Brain microvascular endothelial cell (primary cell): Measurements from ENCODE around the gene LRRC8D.

Experiments used
- DNase-seq: peaks from one replicate; pipeline ENCODE4 v3.0.0-alpha.2; 2020
- H3K27ac ChIP-seq: fragments of 250-450 bp; sonication (Bioruptor Pico); 2 replicates; pipeline ENCODE4 v1.5.1; 2020; ENCODE audit warnings: mild to moderate bottlenecking, moderate library complexity
- H3K27me3 ChIP-seq: fragments of 250-450 bp; sonication (Bioruptor Pico); replicated peaks from 2 replicates; pipeline ENCODE4 v1.5.1; 2020; ENCODE audit warnings: mild to moderate bottlenecking
- H3K36me3 ChIP-seq: fragments of 250-450 bp; sonication (Bioruptor Pico); replicated peaks from 2 replicates; pipeline ENCODE4 v1.5.1; 2020; ENCODE audit warnings: mild to moderate bottlenecking
- H3K4me3 ChIP-seq: 2 replicates; pipeline ENCODE4 v1.5.1; 2011; ENCODE audit warnings: low read depth, mild to moderate bottlenecking, control low read depth, low read length, moderate library complexity
- CTCF ChIP-seq: IDR thresholded peaks from 2 replicates; pipeline ENCODE4 v1.5.1; 2011; ENCODE audit warnings: low read depth, mild to moderate bottlenecking, moderate library complexity, low read length, control low read depth, inconsistent platforms; ENCODE audit errors: missing control alignments
- in situ Hi-C: cut with HindIII; loops from 2 replicates; pipeline ENCODE4 v1.10.0; 2017; ENCODE audit warnings: low sequenced_read_pairs, low pct_ligation_motif_present

LRRC8D gene

GRCh38 chr1:89833183-89834082, 12.6 kb downstream of the LRRC8D start:
- Histone ChIP-seq H3K36me3 (no peaks in the 10 kb centered on the region), H3K4me3 (no peak overlapping the region), H3K27ac (no peak overlapping the region), H3K27me3 (no peaks in the 10 kb centered on the region)
- no peak for TF ChIP-seq CTCF
- DNase-seq: no peak
- in situ Hi-C loops: no loop called here

- Histone ChIP-seq H3K27me3 (no peaks in the 10 kb centered on the region), H3K27ac (no peak overlapping the region), H3K4me3 (no peak overlapping the region), H3K36me3 (no peaks in the 10 kb centered on the region)
- TF ChIP-seq CTCF: no peak
- in situ Hi-C loops: no loop called here
- DNase-seq: no peak
These were observed 13.4 kb downstream of the LRRC8D start for GRCh38 chr1:89834083-89834704.

- no peak for DNase-seq
- no peaks in the 10 kb centered on the region for H3K27me3 ChIP-seq
- in situ Hi-C loops: no loop called here
- no peaks in the 10 kb centered on the region for H3K36me3 ChIP-seq
- TF ChIP-seq CTCF: no peak
- H3K27ac ChIP-seq: no peak overlapping the region
- no peak overlapping the region for H3K4me3 ChIP-seq
These were observed 15.6 kb downstream of the LRRC8D start for GRCh38 chr1:89836252-89837035.

- Histone ChIP-seq H3K4me3 (no peak overlapping the region), H3K27me3 (no peaks in the 10 kb centered on the region), H3K36me3 (no peaks in the 10 kb centered on the region), H3K27ac (no peak overlapping the region)
- no peak for TF ChIP-seq CTCF
- in situ Hi-C loops: no loop called here
- DNase-seq: no peak
These were observed 16.2 kb downstream of the LRRC8D start for GRCh38 chr1:89837036-89837481.

- in situ Hi-C loops: no loop called here
- H3K4me3 ChIP-seq: no peak overlapping the region
- H3K27ac ChIP-seq: no peak overlapping the region
- no peaks in the 10 kb centered on the region for H3K27me3 ChIP-seq
- no peak for TF ChIP-seq CTCF
- H3K36me3 ChIP-seq: no peaks in the 10 kb centered on the region
- no peak for DNase-seq
These were observed 16.7 kb downstream of the LRRC8D start for GRCh38 chr1:89837510-89837909.
